Measurements from ENCODE around the gene TMEM151A. TPM values are rescaled to one million over a fixed set of nuclear protein-coding genes. Genes with fewer than 3 reads are reported as not detected.

Gene TMEM151A
- total RNA-seq, 4 donors from 2014 or later, result not detected

DNA sequence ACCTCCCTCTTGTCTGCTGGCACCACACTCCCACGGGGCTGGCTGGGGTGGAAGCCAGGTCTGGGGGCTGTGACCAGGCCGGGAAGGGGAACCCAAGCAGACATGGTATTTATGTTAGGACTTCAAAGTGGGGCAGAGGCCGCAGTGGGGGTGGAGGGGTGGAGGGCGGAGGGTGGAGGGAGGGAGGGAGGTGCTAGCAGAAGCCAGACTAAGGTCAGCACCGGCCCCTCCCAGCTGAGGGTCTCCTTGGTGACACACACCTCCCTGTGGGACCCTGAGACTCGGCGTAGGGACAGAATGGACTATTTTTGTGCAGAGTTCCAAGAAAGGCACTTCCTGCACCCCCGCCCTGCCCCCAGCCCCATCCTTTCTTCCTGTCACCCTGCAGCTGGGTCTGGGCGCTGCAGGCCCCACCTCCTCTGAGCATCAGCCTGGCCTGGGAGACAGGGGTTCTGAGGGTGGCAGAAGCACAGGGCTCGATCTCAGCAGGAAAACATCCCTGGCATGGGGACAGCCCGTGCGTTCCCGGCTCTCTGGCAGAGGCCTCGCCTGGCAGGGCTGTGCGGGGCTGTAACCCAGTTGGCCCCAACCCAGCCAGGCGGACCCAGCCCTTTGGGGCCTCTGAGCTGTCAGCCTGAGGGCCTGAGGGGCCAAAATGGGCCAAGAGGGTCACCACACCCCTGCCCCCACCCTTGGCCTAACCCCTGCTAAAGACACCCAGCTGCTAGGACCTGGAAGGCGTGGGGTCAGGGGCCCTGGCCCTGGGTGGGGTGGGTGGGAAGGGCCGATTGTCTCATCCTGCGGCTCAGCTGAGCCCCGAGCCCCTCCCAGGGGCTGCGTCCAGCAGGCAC is 34.8 kb downstream of the TMEM151A start:
- TF ChIP-seq, protein P1, sequence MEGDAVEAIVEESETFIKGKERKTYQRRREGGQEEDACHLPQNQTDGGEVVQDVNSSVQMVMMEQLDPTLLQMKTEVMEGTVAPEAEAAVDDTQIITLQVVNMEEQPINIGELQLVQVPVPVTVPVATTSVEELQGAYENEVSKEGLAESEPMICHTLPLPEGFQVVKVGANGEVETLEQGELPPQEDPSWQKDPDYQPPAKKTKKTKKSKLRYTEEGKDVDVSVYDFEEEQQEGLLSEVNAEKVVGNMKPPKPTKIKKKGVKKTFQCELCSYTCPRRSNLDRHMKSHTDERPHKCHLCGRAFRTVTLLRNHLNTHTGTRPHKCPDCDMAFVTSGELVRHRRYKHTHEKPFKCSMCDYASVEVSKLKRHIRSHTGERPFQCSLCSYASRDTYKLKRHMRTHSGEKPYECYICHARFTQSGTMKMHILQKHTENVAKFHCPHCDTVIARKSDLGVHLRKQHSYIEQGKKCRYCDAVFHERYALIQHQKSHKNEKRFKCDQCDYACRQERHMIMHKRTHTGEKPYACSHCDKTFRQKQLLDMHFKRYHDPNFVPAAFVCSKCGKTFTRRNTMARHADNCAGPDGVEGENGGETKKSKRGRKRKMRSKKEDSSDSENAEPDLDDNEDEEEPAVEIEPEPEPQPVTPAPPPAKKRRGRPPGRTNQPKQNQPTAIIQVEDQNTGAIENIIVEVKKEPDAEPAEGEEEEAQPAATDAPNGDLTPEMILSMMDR (IDR thresholded peaks at IDR 0.05; ENCODE audit: low read depth), result no peak

GRCh38 chr11:66327171-66328030 is 35.7 kb downstream of the TMEM151A start:
- TF ChIP-seq, protein P1 (IDR thresholded peaks at IDR 0.05; ENCODE audit: low read depth), result no peak

DNA sequence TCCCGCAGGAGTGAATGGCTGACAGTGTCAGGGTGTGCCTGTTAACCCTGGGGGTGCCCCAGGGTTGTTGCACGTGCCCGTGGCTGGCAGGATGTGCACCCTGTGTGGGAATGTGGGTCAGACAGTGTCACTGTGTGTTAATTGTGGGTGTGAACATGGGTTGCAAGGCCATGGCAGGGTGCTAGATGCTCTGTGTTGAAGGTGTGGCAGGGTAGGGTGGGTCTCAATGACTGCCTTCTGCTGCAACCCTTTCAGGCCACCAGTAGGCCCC is 36.3 kb downstream of the TMEM151A start:
- TF ChIP-seq, protein P1 (IDR thresholded peaks at IDR 0.05; ENCODE audit: low read depth), result no peak

GRCh38 chr11:66328302-66329144 is 36.8 kb downstream of the TMEM151A start:
- TF ChIP-seq, protein P1 (IDR thresholded peaks at IDR 0.05; ENCODE audit: low read depth), result no peak

- TF ChIP-seq, protein P1 (IDR thresholded peaks at IDR 0.05; ENCODE audit: low read depth), result no peak
Observed at GRCh38 chr11:66329165-66329673, 37.5 kb downstream of the TMEM151A start.

DNA sequence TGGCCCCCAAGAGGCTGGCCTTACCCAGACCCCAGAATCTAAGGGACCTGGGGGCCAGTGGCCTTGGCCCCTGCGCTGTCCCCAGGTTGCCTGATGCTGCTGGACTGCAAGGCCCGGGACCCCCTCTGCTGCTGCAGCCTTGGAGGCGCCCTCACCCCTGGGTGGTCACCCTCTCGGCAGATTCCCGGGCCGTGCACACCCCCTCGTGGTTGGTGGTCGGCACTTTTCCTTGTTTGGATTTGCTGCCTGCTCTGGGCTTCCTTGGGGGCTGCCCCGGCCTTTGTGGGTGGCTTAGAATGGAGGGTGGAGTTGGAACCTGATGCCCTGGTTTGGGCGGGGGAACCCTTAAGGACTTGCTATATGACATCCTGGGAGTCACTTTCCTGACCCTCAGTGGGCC is 39.2 kb downstream of the TMEM151A start:
- TF ChIP-seq, protein P1 (IDR thresholded peaks at IDR 0.05; ENCODE audit: low read depth), result no peak
